H9 (cell line): ENCODE data around the gene SERPINC1. TPM values are rescaled to one million over a fixed set of nuclear protein-coding genes. Genes with fewer than 3 reads are reported as not detected.

Source experiments
- DNase-seq: peaks from one replicate; pipeline ENCODE4 v3.0.0-alpha.2; 2017
- H2AFZ ChIP-seq: one replicate; pipeline ENCODE4 v1.6.1; 2013; ENCODE audit warnings: mild to moderate bottlenecking, low read length, control low read depth, moderate library complexity
- H2AK5ac ChIP-seq: 2 replicates; pipeline ENCODE4 v1.6.1; 2013; ENCODE audit warnings: low read length, control low read depth, mixed read lengths; ENCODE audit not compliant: insufficient read length
- H2BK120ac ChIP-seq: one replicate; pipeline ENCODE4 v1.6.1; 2013; ENCODE audit warnings: low read depth, mild to moderate bottlenecking, low read length, control low read depth, inconsistent platforms; ENCODE audit not compliant: poor library complexity, severe bottlenecking
- H2BK12ac ChIP-seq: 2 replicates; pipeline ENCODE4 v1.6.1; 2013; ENCODE audit warnings: low read length, control low read depth, mixed read lengths, low read depth; ENCODE audit not compliant: insufficient read length
- H2BK15ac ChIP-seq: 2 replicates; pipeline ENCODE4 v1.6.1; 2013; ENCODE audit warnings: low read depth, low read length, control low read depth
- H2BK20ac ChIP-seq: one replicate; pipeline ENCODE4 v1.6.1; 2013; ENCODE audit warnings: low read depth, mild to moderate bottlenecking, low read length, control low read depth, inconsistent platforms; ENCODE audit not compliant: poor library complexity, severe bottlenecking
- H2BK5ac ChIP-seq: 2 replicates; pipeline ENCODE4 v1.6.1; 2013; ENCODE audit warnings: low read length, control low read depth, mixed read lengths; ENCODE audit not compliant: insufficient read length
- H3K14ac ChIP-seq: 2 replicates; pipeline ENCODE4 v1.6.1; 2013; ENCODE audit warnings: low read length, control low read depth; ENCODE audit not compliant: insufficient read depth
- H3K18ac ChIP-seq: 2 replicates; pipeline ENCODE4 v1.6.1; 2013; ENCODE audit warnings: low read depth, mild to moderate bottlenecking, mixed read lengths, low read length, control low read depth; ENCODE audit not compliant: insufficient read length
- H3K23ac ChIP-seq: 2 replicates; pipeline ENCODE4 v1.6.1; 2013; ENCODE audit warnings: low read length, control low read depth, mixed read lengths, low read depth; ENCODE audit not compliant: insufficient read length
- H3K23me2 ChIP-seq: 2 replicates; pipeline ENCODE4 v1.6.1; 2013; ENCODE audit warnings: low read depth, mild to moderate bottlenecking, mixed read lengths, low read length, control low read depth; ENCODE audit not compliant: insufficient read length, poor library complexity, severe bottlenecking
- H3K27ac ChIP-seq: 2 replicates; pipeline ENCODE4 v1.5.1; 2013; ENCODE audit warnings: low read length, control low read depth, mixed read lengths, low read depth; ENCODE audit not compliant: insufficient read length
- H3K27me3 ChIP-seq: 2 replicates; pipeline ENCODE4 v1.6.1; 2013; ENCODE audit warnings: low read length, control low read depth, inconsistent platforms; ENCODE audit not compliant: insufficient read depth
- H3K4ac ChIP-seq: 2 replicates; pipeline ENCODE4 v1.6.1; 2013; ENCODE audit warnings: low read depth, mild to moderate bottlenecking, control low read depth, inconsistent platforms, low read length, moderate library complexity
- H3K4me1 ChIP-seq: 2 replicates; pipeline ENCODE4 v1.6.1; 2013; ENCODE audit warnings: low read length, control low read depth, inconsistent platforms; ENCODE audit not compliant: insufficient read depth
- H3K4me2 ChIP-seq: 2 replicates; pipeline ENCODE4 v1.6.1; 2013; ENCODE audit warnings: low read length, control low read depth, mixed read lengths; ENCODE audit not compliant: insufficient read length, insufficient read depth
- H3K56ac ChIP-seq: 2 replicates; pipeline ENCODE4 v1.6.1; 2013; ENCODE audit warnings: low read depth, mild to moderate bottlenecking, mixed read lengths, low read length, control low read depth; ENCODE audit not compliant: insufficient read length
- H3K79me1 ChIP-seq: 2 replicates; pipeline ENCODE4 v1.6.1; 2013; ENCODE audit warnings: low read depth, mild to moderate bottlenecking, moderate library complexity, low read length, control low read depth, inconsistent platforms; ENCODE audit not compliant: insufficient read depth, poor library complexity, severe bottlenecking
- H3K79me2 ChIP-seq: 2 replicates; pipeline ENCODE4 v1.6.1; 2013; ENCODE audit warnings: low read length, control low read depth, inconsistent platforms; ENCODE audit not compliant: insufficient read depth
- H3K9ac ChIP-seq: 2 replicates; pipeline ENCODE4 v1.6.1; 2013; ENCODE audit warnings: low read length, control low read depth, mixed read lengths; ENCODE audit not compliant: insufficient read length; ENCODE audit errors: extremely low read depth
- H3K9me3 ChIP-seq: one replicate; pipeline ENCODE4 v1.6.1; 2013; ENCODE audit warnings: low read depth, low read length, inconsistent platforms; ENCODE audit not compliant: control insufficient read depth
- H3T11ph ChIP-seq: one replicate; pipeline ENCODE4 v1.6.1; 2013; ENCODE audit warnings: mild to moderate bottlenecking, low read length, control low read depth, inconsistent platforms
- H4K20me1 ChIP-seq: one replicate; pipeline ENCODE4 v1.6.1; 2013; ENCODE audit not compliant: control insufficient read depth, insufficient read length, insufficient read depth
- H4K5ac ChIP-seq: 2 replicates; pipeline ENCODE4 v1.6.1; 2013; ENCODE audit warnings: low read depth, mild to moderate bottlenecking, mixed read lengths, low read length, control low read depth; ENCODE audit not compliant: insufficient read length
- H4K8ac ChIP-seq: replicated peaks from 2 replicates; pipeline ENCODE4 v1.6.1; 2013; ENCODE audit warnings: low read length, control low read depth, mixed read lengths, low read depth; ENCODE audit not compliant: insufficient read length
- H4K91ac ChIP-seq: 2 replicates; pipeline ENCODE4 v1.6.1; 2013; ENCODE audit warnings: low read depth, mild to moderate bottlenecking, moderate library complexity, mixed read lengths, low read length, control low read depth; ENCODE audit not compliant: insufficient read length
- H3K27ac Mint-ChIP-seq, 3 experiments: 2 replicates in 2 of 3; 3 replicates in 1 of 3; pipeline ENCODE4 v1.8.0; 2020 to 2021; ENCODE audit warnings: mixed read lengths in 3 of 3, mild to moderate bottlenecking in 1 of 3, moderate library complexity in 1 of 3
- H3K27me3 Mint-ChIP-seq: 2 replicates; pipeline ENCODE4 v1.8.0; 2021; ENCODE audit warnings: low read depth, mild to moderate bottlenecking, moderate library complexity, mixed read lengths
- H3K36me3 Mint-ChIP-seq, 3 experiments: 2 replicates in 2 of 3; 3 replicates in 1 of 3; pipeline ENCODE4 v1.8.0; 2020 to 2021; ENCODE audit warnings: low read depth in 3 of 3, mixed read lengths in 3 of 3; ENCODE audit not compliant: insufficient read depth in 1 of 3
- H3K4me1 Mint-ChIP-seq, 2 experiments: 2 replicates each; pipeline ENCODE4 v1.8.0; 2020; ENCODE audit warnings: mixed read lengths in 2 of 2
- H3K4me3 Mint-ChIP-seq, 2 experiments: 2 replicates in 1 of 2; 3 replicates in 1 of 2; pipeline ENCODE4 v1.8.0; 2020 to 2021; ENCODE audit warnings: mild to moderate bottlenecking in 2 of 2, mixed read lengths in 2 of 2, moderate library complexity in 1 of 2
- H3K9me3 Mint-ChIP-seq, 2 experiments: 2 replicates in 1 of 2; 3 replicates in 1 of 2; pipeline ENCODE4 v1.8.0; 2020; ENCODE audit warnings: mild to moderate bottlenecking in 2 of 2, mixed read lengths in 2 of 2, moderate library complexity in 1 of 2
- CTCF ChIP-seq: fragments of 200-600 bp; sonication (generic); conservative IDR thresholded peaks from 3 replicates; pipeline ENCODE4 v1.8.0; 2021; ENCODE audit warnings: antibody characterized with exemption, mild to moderate bottlenecking
- WGBS: extraction: QIAGEN DNeasy Blood & Tissue Kit; methylation state at CpG from one replicate; pipeline ENCODE4 v1.1.7; 2013; ENCODE audit warnings: missing lambda C conversion rate, low lambda C conversion rate, mixed read lengths; ENCODE audit not compliant: insufficient read length; ENCODE audit errors: extremely low coverage; 5-methylcytosine and 5-hydroxymethylcytosine counted together
- total RNA-seq: library from RNA; stranded (reverse); gene quantifications from 2 replicates; pipeline ENCODE4 v1.2.1, GENCODE V29; 2021

SERPINC1 gene
- total RNA-seq, 1 experiment from 2014 or later = not detected

- Mint-ChIP-seq H3K27ac (no peak overlapping the region), H3K9me3 (no peaks in the 10 kb centered on the region), H3K4me1 (no peaks in the 10 kb centered on the region), H3K36me3 (peaks cover 21 to 77% (median 66%) of the 10 kb centered on the region in 3 experiments), H3K27me3 (no peaks in the 10 kb centered on the region), H3K4me3 (no peak overlapping the region)
- Histone ChIP-seq H3K9ac (no peak overlapping the region), H4K91ac (no peak overlapping the region), H2AK5ac (no peak overlapping the region), H3K79me1 (no peaks in the 10 kb centered on the region), H3K23me2 (no peaks in the 10 kb centered on the region), H3K4ac (no peak overlapping the region), H3K4me2 (no peak overlapping the region), H3K14ac (no peak overlapping the region), H3K27ac (no peak overlapping the region), H3K27me3 (no peaks in the 10 kb centered on the region), H2AFZ (no peak overlapping the region), H2BK5ac (no peak overlapping the region), H2BK20ac (no peak overlapping the region), H3K9me3 (no peaks in the 10 kb centered on the region), H3K79me2 (no peaks in the 10 kb centered on the region), H4K5ac (no peak overlapping the region), H2BK120ac (no peak overlapping the region), H3K4me1 (no peaks in the 10 kb centered on the region), H3T11ph (no peak overlapping the region), H2BK15ac (no peak overlapping the region), H3K23ac (no peak overlapping the region), H3K56ac (no peak overlapping the region), H3K18ac (no peak overlapping the region), H4K20me1 (no peaks in the 10 kb centered on the region), H4K8ac (no peak overlapping the region), H2BK12ac (no peak overlapping the region)
- no peak for DNase-seq
- no peak for TF ChIP-seq CTCF
- WGBS = no CpG with 5 or more reads among the region's 1 CpG
Measured at GRCh38 chr1:173963477-173963876, 46.4 kb upstream of the SERPINC1 start.
